GM12864 (cell line): ENCODE data around the gene IL12A.

Experiments
- DNase-seq: peaks from one replicate; pipeline ENCODE4 v3.0.0-alpha.2; 2011; ENCODE audit warnings: low read depth
- H3K4me3 ChIP-seq: 2 replicates; pipeline ENCODE4 v1.5.1; 2011; ENCODE audit warnings: mild to moderate bottlenecking, low read depth, low read length, control low read depth
- TF ChIP-seq, protein P1 (sequence below): IDR thresholded peaks from 2 replicates; pipeline ENCODE4 v1.5.1; 2011; ENCODE audit warnings: low read depth, mild to moderate bottlenecking, moderate library complexity, low read length, control low read depth, inconsistent platforms; ENCODE audit errors: missing control alignments

Gene IL12A

DNA sequence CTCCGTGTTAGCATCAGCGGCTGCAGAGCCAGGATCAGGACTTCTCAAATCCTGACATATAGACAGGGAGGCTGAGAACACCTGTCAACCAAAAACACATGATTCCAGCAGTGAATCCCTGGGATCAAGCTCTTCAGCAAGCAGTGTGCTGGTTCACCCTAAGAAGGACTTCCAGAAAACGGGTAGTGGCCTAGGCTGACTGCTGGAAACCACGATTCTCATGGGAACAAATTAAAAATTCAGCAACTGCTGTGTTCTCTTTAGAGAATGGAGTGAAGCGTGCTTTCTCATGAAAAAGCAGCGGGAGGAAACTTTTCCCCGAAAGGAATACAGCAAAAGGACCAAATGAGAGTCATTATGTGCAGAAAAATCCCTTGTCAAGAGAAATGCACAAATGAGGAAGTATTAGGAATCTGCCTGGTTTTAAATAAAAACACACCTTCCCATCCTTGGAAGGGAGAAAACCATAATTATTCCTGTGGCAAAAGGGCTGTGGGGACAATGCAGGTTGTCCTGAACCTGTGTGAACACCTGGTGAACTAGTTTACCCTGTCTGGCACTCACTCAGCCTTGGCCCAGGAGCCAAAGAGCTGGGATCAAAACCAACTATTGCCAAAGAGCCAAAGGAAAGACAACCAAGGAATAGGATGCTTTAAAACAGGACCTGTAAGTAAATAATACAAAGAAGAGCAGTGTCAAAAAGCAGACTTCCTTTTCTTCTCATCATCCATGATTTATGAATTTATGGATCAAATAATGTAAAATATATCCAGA lies 13.4 kb downstream of the IL12A start:
- no peak overlapping the region for H3K4me3 ChIP-seq
- TF ChIP-seq, protein P1, sequence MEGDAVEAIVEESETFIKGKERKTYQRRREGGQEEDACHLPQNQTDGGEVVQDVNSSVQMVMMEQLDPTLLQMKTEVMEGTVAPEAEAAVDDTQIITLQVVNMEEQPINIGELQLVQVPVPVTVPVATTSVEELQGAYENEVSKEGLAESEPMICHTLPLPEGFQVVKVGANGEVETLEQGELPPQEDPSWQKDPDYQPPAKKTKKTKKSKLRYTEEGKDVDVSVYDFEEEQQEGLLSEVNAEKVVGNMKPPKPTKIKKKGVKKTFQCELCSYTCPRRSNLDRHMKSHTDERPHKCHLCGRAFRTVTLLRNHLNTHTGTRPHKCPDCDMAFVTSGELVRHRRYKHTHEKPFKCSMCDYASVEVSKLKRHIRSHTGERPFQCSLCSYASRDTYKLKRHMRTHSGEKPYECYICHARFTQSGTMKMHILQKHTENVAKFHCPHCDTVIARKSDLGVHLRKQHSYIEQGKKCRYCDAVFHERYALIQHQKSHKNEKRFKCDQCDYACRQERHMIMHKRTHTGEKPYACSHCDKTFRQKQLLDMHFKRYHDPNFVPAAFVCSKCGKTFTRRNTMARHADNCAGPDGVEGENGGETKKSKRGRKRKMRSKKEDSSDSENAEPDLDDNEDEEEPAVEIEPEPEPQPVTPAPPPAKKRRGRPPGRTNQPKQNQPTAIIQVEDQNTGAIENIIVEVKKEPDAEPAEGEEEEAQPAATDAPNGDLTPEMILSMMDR, result no peak
- no peak for DNase-seq

DNA sequence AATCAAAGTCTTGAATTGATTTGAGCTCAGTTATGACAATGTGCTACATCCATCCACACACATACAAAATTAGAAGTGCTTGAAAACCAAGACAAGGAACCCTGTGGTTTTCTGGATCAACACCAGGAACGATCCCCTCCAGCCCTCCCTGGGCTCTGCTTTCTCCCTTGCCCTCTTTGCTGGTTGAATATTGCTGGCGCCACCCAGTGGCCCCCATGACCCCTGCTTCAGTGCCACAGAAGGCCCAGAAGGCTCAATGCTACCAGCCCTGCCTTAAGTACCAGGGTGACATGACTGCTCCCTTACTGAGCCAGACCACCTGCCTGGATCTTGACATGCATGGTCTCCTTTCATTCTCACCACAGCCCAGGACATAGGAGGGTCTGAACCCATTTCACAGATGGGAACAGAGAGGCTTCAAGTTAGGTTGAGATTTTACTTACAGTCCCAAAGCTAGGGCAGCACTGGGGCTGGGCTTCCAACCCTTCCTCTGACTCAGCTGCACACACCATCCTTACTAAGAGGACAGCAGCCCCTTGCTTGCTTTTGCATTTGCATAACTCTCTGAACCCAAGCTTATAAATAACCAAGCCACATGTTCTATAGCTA lies 15.0 kb downstream of the IL12A start:
- no peak for DNase-seq
- H3K4me3 ChIP-seq, result no peak overlapping the region
- TF ChIP-seq, protein P1, result peak; percentile 75

DNA sequence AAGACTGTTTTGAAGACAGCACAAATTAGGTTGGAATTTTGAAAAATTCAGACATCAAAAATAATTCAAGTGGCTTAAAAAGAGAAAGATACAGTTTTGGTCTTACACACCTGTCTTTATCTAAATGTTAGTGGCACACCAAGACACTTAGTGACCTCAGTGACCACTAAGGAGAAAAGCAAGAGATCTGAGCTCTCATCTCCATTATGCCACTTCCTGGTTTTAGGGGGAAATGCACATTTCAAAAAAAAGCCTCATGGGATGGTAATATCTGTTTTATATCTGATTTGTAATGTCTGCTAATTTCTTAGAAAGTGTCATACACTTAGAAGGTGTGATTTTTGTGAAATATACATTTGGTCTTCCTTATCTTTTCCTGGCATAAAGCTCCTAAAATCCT lies 16.4 kb downstream of the IL12A start:
- H3K4me3 ChIP-seq, result no peak overlapping the region
- TF ChIP-seq, protein P1, result no peak
- no peak for DNase-seq

DNA sequence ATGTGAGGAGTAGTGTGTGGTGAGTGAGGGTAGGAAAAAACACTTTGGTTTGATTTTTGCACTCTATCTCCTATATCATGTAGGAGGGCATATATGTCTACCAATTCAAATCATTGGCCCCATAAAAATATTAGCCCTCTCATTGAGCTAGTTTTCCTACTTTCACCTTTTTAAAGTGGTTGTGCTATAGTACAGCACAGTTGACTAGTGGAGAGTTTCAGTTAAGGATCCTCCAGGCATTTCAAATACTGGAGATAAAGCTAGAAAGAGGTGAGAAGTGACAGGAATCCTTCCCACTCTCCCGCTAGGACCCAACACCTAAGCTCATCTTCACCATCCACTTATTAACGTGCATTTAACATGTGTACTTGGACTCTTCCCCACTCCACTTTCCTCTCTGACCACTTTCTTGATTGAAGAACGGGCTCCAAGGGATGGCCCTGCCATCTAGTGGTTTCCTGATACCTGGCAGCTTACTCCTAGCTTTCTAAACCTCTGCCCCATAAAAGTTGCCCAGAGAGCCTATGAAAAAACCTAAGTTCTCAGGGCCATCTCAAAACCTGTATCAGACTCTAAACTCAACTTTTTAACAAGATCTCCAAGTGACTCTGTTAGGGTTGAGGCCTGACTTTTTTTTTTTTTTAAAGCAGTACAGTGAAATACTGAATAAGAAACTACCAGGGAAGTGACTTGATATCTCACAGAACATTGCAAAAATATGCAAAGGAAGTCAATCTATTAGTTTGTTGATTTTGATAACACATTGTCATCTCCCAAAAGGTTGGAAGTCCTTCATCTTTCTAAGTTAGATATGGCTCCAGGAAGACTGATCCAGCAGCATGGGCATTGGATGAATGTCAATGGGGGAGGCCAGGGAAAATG lies 17.9 kb downstream of the IL12A start:
- TF ChIP-seq, protein P1, result peak; percentile 79
- DNase-seq, result no peak

DNA sequence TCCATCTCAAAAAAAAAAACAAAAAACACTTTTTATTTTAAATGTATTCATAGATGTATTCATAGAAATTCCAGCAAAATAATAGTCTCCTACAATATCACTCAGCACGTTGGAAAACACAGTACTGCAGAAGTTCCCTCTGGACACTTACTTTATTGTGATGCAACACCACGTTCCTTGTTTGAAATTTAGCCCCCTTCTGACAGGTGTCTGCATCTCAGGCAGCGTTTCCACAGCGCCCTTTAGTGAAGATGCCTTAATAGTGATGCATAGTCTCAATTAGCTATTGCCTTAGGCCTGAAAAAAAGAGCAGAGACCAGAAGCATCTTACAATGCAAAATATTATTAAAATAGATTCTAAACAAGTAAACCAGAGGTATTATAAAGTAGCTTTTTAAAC lies 20.3 kb downstream of the IL12A start:
- TF ChIP-seq, protein P1, result no peak
- no peak overlapping the region for H3K4me3 ChIP-seq
- no peak for DNase-seq

More for the DNA sequence above, 17.9 kb downstream of the IL12A start:
- H3K4me3 ChIP-seq, result no peak overlapping the region

DNA sequence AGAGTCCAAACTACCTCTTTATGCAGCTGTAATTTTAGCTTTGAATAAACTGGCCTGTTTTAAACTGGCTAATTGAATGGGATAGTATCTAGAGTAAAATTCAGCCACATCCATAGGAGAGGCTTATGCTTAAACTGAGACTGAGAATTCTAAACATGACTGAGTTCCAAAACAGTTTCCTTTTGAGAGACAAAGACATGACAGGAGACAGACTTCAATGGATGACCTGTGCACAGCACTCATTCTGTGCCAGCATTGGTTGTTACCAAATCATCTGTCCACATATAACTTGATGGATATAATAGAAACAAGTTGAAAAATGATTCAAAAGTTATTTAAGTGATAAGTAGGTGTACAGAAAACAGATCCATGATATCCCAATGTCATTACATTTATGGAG lies 20.9 kb downstream of the IL12A start:
- DNase-seq, result no peak
- H3K4me3 ChIP-seq, result no peak overlapping the region
- TF ChIP-seq, protein P1, result no peak
